Upper lobe of right lung (tissue), 1 donor: ENCODE measurements around the gene MIDN. TPM values are rescaled to one million over a fixed set of nuclear protein-coding genes. Genes with fewer than 3 reads are reported as not detected.

Experiments used
- ATAC-seq: fragments of 200-7000 bp; cut with Tn5 transposase; one replicate; pipeline ENCODE4 v1.9.1; 2020; ENCODE audit warnings: mild to moderate bottlenecking, moderate library complexity
- DNase-seq: peaks from one replicate; pipeline ENCODE4 v3.0.0-alpha.2; 2020
- H3K27ac ChIP-seq: fragments of 200-600 bp; one replicate; pipeline ENCODE4 v1.8.0; 2022
- H3K27me3 ChIP-seq: fragments of 200-600 bp; one replicate; pipeline ENCODE4 v1.8.0; 2022; ENCODE audit warnings: mild to moderate bottlenecking
- H3K36me3 ChIP-seq: fragments of 200-600 bp; one replicate; pipeline ENCODE4 v1.8.0; 2022
- H3K4me1 ChIP-seq: fragments of 200-600 bp; one replicate; pipeline ENCODE4 v1.8.0; 2022
- H3K4me3 ChIP-seq: fragments of 200-600 bp; one replicate; pipeline ENCODE4 v1.8.0; 2022; ENCODE audit warnings: mild to moderate bottlenecking
- H3K9me3 ChIP-seq: fragments of 200-600 bp; one replicate; pipeline ENCODE4 v1.8.0; 2022
- intact Hi-C: fragments of 100-400 bp; cut with DNase I; formaldehyde crosslinking; loops from one replicate; pipeline ENCODE4 v1.11.0; 2022
- total RNA-seq: library from RNA; stranded (reverse); fragmentation: NEBNext Ultra II Directional; extraction: Animal tissue kit (Norgen Biotek cat#: 25700); gene quantifications from one replicate; pipeline ENCODE4 v1.2.1, GENCODE V29; 2021
- TF ChIP-seq, protein P1 (sequence below): fragments of 200-600 bp; IDR thresholded peaks from one replicate; pipeline ENCODE4 v1.8.0; 2022; ENCODE audit warnings: antibody characterized with exemption
- donor health status: DM: no; HTN: yes; CAD: no; lungs with severe emphysema.

The MIDN gene
- total RNA-seq, 1 donor from 2014 or later = 135 TPM

DNA sequence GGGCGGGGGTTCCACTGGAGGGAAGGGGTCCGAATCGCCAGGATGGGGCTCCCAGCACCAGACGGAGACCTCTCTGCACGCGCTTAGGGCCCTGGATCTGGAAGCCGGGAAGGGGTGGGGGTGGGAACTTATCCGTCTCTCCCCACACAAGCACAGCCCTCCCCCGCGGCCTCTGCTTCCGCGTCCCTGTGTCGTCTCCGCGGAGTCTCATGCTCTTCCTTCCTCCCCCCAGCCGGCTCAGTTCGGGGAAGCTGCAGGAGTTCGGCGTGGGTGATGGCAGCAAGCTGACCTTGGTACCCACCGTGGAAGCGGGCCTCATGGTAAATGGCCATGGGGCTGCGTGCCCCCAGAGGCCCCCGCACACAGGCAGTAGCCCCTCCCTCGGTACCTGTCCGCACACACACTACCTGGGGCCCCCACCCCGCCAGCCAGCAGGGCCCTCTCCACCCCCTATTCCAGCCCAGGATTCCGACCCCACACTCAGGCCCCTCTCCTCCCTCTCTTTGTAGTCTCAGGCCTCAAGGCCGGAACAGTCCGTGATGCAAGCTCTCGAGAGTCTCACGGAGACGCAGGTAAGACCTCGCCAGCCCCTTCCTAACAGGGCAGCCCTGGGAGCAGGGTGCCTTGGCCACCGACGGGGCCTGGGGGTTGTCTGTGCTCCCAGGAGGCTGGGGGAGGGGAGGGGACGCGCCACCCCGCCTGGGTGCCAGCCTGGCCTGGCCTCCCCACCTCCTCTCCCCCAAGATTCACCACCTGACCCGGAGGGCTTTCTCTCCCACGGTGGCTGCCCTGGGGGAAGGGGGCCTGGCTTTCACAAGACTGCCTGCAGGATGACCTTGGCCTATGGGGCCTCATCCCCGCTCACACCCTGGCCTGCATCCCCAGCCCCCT is 3.2 kb downstream of the MIDN start:
- peak overlapping the region; percentile 95 for H3K27ac ChIP-seq
- H3K36me3 ChIP-seq = peaks cover 34% of the 10 kb centered on the region
- ATAC-seq (peak; percentile 2), DNase-seq (peak; percentile 94)
- TF ChIP-seq, protein P1, sequence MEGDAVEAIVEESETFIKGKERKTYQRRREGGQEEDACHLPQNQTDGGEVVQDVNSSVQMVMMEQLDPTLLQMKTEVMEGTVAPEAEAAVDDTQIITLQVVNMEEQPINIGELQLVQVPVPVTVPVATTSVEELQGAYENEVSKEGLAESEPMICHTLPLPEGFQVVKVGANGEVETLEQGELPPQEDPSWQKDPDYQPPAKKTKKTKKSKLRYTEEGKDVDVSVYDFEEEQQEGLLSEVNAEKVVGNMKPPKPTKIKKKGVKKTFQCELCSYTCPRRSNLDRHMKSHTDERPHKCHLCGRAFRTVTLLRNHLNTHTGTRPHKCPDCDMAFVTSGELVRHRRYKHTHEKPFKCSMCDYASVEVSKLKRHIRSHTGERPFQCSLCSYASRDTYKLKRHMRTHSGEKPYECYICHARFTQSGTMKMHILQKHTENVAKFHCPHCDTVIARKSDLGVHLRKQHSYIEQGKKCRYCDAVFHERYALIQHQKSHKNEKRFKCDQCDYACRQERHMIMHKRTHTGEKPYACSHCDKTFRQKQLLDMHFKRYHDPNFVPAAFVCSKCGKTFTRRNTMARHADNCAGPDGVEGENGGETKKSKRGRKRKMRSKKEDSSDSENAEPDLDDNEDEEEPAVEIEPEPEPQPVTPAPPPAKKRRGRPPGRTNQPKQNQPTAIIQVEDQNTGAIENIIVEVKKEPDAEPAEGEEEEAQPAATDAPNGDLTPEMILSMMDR = no peak
- no peaks in the 10 kb centered on the region for H3K27me3 ChIP-seq
- no peaks in the 10 kb centered on the region for H3K9me3 ChIP-seq
- intact Hi-C loops = no loop called here
- H3K4me1 ChIP-seq = peaks cover 37% of the 10 kb centered on the region
- H3K4me3 ChIP-seq = peak overlapping the region; percentile 81

- TF ChIP-seq, protein P1 = no peak
- H3K27me3 ChIP-seq = no peaks in the 10 kb centered on the region
- peak overlapping the region; percentile 81 for H3K4me3 ChIP-seq
- intact Hi-C loops = no loop called here
- DNase-seq (peak; percentile 96), ATAC-seq (peak; percentile 35)
- no peaks in the 10 kb centered on the region for H3K9me3 ChIP-seq
- H3K27ac ChIP-seq = peak overlapping the region; percentile 95
- peaks cover 41% of the 10 kb centered on the region for H3K36me3 ChIP-seq
- H3K4me1 ChIP-seq = peaks cover 40% of the 10 kb centered on the region
Measured at GRCh38 chr19:1252221-1252820, 3.9 kb downstream of the MIDN start.

- Histone ChIP-seq H3K4me1 (peaks cover 40% of the 10 kb centered on the region), H3K27ac (peak overlapping the region; percentile 95), H3K9me3 (no peaks in the 10 kb centered on the region), H3K27me3 (no peaks in the 10 kb centered on the region), H3K4me3 (peak overlapping the region; percentile 81), H3K36me3 (peaks cover 48% of the 10 kb centered on the region)
- TF ChIP-seq, protein P1 = no peak
- intact Hi-C loops = no loop called here
- DNase-seq = peak; percentile 97
- ATAC-seq = peak; percentile 57
Measured at GRCh38 chr19:1252821-1253513, 4.6 kb downstream of the MIDN start.

GRCh38 chr19:1253514-1254080 is 5.2 kb downstream of the MIDN start:
- Histone ChIP-seq H3K36me3 (peaks cover 52% of the 10 kb centered on the region), H3K4me1 (peaks cover 45% of the 10 kb centered on the region), H3K27me3 (no peaks in the 10 kb centered on the region), H3K9me3 (no peaks in the 10 kb centered on the region), H3K27ac (peak overlapping the region; percentile 95), H3K4me3 (peak overlapping the region; percentile 81)
- TF ChIP-seq, protein P1 = no peak
- intact Hi-C loops = no loop called here
- no peak for ATAC-seq
- DNase-seq = peak; percentile 74

- intact Hi-C loops = no loop called here
- Histone ChIP-seq H3K4me1 (peaks cover 50% of the 10 kb centered on the region), H3K27ac (peak overlapping the region; percentile 95), H3K27me3 (no peaks in the 10 kb centered on the region), H3K36me3 (peaks cover 52% of the 10 kb centered on the region), H3K4me3 (peak overlapping the region; percentile 81), H3K9me3 (no peaks in the 10 kb centered on the region)
- TF ChIP-seq, protein P1 = no peak
- ATAC-seq = no peak
- peak; percentile 76 for DNase-seq
Measured at GRCh38 chr19:1254081-1254527, 5.7 kb downstream of the MIDN start.
